Activated naive CD4-positive, alpha-beta T cell treated with Interleukin-2 at 50 U/mL for 16 hours (primary cell): ENCODE data around the gene SLC5A2.
"Not testable (repeated sequence)": the region's sequence is repeated elsewhere in the genome, so short reads cannot be mapped to it uniquely, and the experiment has no call there.

ENCODE experiments used
- DNase-seq: peaks from one replicate; pipeline ENCODE4 v3.0.0-alpha.2; 2020

SLC5A2 gene

DNA sequence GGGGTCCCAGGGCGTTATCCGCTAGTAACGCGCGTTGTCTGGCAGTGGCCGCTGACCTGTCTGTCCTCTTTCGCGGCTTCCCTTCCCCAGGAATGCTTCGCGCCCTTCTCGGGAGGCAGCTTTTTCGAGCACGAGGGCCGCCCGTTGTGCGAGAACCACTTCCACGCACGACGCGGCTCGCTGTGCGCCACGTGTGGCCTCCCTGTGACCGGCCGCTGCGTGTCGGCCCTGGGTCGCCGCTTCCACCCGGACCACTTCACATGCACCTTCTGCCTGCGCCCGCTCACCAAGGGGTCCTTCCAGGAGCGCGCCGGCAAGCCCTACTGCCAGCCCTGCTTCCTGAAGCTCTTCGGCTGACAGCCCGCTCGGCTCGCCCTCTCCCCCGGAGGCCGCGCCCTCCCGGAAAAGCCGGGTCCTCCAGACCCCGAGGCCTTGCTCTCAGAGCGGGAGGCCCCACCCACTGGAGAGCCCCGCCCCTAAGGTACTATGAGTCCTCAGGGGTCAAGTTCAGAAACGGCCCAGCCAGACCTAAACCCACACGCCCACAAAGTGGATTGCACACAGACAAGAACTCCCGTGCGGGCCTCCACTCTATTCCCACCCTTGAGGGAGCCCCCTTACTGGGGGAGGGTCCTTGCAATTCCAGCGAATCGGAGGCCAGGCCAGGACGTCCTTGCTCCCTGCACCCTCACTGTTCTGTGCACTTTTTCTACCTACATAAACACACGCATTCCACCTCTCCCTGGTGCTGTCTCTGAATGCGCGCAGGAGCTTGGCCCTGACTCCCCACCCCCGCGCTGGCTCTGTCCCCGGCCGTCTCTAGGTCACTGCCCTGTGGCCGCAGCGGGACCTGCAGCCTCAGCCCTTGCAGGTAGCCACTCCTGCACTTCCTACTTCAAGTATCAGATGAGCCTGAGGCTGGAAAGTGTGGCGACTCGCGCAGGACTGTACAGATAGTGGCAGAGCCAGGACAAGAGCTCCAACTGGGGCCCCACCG is 5.4 kb upstream of the SLC5A2 start:
- DNase-seq, result peak; percentile 37

DNA sequence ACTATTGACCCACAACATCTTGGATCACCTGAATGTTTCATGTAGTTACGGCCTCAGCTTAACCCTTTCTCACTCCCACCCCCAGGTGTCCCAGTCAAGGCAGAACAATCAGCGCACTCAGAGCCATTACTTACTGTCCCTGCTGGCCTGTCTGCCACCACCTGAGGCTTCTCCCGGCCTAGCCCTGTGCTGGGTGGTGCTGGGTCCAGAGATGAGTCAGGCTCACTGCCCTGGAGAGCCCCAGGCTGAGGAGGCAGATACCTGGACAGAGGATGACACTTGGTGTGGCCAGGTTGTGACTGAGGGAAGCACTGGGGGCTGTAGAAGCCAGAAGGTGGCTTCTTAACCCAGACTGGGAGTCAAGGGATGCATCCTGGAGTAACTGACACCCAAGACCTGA is 4.0 kb upstream of the SLC5A2 start:
- DNase-seq, result no peak

DNA sequence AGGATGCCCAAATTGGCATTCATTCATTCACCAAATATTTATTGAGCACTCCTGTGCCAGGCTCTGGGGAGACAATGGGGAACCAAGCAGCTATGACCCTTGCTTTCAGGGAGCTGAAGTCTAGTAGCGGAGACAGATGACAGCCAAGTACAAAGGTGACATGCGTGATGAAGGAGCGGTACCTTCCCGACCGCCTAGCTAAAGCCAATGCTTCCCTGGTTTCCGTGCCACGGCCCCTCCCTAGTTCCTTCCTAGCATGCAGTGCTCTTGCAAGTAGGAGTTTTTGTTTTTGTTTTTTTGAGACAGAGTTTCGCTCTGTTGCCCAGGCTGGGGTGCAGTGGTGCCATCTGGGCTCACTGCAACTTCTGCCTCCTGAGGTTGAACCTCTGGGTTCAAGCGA is 3.2 kb upstream of the SLC5A2 start:
- DNase-seq, result no peak

DNA sequence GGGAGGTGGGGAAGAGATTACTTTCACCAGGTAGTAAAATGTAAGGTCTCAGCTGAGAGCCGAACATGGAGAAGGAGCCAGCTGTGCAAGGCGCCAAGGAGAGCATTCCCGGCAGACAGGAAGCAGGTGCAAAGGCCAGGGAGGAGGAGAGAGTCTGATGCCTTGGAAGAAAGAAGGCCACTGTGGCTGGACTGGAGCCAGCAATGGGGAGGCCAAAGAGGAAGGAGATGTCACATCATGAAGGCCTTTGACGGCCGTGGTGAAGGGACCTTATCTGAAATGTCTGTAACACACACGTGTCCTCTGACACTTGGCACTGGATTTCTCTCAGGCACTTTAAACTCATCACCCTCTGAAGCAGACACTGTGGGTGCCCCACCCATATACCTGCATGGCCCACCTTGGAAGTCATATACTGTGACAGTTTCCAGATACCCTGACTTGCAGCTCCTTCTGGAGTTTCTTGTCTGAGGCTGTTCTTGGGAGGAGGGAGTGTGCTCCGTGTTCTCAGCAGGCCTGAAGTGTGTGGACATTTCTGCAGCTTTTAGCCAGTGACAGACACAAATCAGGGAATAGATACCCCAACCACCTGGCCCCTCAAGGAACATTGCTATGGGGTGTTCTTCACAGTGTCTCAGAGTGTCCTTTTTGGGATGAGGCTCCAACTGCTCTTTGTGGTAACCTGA is 1.9 kb upstream of the SLC5A2 start:
- DNase-seq, result no peak

DNA sequence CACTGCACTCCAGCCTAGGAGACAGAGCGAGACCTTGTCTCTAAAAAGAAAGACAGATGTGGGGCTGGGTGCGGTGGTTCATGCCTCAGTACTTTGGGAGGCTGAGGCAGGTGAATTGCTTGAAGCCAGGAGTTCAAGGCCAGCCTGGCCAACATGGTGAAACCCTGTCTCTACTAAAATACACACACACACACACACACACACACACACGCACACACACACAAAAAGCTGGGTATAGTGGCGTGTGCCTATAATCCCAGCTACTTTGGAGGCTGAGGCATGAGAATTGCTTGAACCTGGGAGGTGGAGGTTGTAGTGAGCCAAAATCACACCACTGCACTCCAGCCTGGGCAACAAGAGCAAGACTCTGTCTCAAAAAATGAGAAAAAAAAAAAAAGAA is 1.1 kb downstream of the SLC5A2 start:
- DNase-seq, result not testable (repeated sequence)

DNA sequence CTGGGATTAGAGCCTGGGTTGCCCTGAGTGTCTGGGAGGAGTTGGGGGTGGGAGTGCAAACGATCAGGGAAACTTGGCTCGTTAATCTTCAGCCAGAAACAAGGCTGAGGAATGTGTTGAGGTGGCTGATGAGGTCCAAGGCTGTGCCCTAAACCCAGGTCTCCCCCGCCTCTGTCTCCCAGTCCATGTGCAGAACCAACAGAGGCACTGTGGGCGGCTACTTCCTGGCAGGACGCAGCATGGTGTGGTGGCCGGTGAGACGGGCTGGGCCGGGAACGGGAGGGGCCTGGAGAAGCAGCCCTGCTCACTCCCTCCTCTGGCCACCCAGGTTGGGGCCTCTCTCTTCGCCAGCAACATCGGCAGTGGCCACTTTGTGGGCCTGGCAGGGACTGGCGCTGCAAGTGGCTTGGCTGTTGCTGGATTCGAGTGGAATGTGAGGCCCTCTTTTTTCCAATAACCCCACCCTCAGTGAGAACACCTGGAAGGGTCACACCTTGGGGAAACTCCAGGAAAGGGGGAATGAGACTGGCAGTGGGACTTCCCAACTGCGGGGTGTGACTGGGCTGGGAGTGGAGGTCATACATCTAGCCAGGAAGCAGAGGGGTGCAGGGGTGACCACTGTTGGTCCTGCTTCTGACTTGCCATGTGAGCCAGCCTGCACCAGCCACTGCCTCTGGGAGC is 1.7 kb downstream of the SLC5A2 start:
- DNase-seq, result no peak

DNA sequence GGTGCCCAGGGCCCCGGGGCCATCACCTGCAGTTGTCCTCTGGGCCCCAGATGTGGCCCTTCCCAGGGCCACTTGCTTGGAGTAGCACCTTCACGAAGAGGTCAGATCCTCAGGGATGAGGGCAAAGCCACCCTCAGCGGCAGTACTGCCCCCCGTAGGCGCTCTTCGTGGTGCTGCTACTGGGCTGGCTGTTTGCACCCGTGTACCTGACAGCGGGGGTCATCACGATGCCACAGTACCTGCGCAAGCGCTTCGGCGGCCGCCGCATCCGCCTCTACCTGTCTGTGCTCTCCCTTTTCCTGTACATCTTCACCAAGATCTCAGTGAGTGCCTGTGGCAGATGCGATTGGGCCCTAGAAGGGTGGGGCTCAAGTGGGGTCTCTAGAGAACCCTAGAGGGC is 2.6 kb downstream of the SLC5A2 start:
- no peak for DNase-seq

DNA sequence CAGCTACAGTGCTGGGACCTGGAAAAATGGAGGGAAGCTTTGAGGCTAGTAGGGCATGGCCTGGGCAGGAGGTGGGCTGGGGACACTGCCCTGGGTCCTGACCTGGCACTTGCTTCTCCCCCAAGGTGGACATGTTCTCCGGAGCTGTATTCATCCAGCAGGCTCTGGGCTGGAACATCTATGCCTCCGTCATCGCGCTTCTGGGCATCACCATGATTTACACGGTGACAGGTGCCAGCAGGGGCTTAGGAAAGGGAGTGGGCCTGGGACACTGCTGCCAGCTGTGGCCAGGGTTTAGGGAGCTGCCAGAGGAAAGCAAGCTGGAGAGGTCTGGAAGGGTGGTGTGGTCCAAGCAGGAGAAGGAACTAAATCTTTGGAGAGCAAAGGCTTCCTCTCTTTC is 3.1 kb downstream of the SLC5A2 start:
- DNase-seq, result no peak

DNA sequence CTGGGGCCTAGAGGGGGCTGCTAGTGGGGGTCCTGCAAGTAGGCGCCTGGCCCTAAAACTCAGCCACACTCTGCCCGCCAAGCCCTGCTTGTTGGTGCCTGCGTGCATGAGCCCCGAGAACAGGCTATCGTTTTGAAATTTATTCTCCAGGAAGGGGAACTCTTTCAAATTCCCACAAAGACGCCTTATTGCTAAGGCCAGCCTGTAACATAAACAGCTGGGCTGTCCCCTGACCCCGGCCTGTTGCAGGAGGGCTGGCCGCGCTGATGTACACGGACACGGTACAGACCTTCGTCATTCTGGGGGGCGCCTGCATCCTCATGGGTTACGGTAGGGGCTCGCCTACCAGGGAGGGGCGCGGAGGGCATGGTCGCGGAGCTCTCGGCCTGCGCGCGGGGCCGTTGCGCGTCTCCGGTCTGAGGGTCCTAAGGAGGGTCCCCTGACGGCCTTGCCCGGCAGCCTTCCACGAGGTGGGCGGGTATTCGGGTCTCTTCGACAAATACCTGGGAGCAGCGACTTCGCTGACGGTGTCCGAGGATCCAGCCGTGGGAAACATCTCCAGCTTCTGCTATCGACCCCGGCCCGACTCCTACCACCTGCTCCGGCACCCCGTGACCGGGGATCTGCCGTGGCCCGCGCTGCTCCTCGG is 4.3 kb downstream of the SLC5A2 start:
- no peak for DNase-seq

DNA sequence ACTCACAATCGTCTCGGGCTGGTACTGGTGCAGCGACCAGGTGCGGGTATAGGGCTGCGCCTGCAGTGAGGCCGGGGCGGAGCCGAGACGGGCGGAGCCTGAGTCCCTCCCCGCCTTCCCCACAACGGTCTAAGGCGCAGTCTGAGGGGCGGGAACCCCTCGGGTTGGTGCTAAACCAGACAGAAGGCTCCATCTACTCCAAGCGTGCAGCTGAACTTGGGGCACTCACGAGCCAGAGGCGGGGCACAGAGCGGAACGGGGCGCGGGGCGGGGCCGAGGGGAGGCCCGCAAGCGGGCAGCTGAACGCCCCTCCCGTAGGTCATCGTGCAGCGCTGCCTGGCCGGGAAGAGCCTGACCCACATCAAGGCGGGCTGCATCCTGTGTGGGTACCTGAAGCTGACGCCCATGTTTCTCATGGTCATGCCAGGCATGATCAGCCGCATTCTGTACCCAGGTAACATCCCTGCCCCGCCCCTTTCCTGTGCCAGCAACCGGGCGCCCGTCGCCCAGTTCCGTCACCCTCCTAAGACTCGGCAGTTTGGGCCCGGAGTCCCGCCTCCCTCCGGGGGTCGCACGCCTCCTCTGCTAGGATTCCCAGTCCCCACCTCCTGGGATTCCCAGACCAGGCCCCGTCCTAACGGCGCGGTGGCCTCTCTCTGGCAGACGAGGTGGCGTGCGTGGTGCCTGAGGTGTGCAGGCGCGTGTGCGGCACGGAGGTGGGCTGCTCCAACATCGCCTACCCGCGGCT is 5.0 kb downstream of the SLC5A2 start:
- DNase-seq, result peak; percentile 75

DNA sequence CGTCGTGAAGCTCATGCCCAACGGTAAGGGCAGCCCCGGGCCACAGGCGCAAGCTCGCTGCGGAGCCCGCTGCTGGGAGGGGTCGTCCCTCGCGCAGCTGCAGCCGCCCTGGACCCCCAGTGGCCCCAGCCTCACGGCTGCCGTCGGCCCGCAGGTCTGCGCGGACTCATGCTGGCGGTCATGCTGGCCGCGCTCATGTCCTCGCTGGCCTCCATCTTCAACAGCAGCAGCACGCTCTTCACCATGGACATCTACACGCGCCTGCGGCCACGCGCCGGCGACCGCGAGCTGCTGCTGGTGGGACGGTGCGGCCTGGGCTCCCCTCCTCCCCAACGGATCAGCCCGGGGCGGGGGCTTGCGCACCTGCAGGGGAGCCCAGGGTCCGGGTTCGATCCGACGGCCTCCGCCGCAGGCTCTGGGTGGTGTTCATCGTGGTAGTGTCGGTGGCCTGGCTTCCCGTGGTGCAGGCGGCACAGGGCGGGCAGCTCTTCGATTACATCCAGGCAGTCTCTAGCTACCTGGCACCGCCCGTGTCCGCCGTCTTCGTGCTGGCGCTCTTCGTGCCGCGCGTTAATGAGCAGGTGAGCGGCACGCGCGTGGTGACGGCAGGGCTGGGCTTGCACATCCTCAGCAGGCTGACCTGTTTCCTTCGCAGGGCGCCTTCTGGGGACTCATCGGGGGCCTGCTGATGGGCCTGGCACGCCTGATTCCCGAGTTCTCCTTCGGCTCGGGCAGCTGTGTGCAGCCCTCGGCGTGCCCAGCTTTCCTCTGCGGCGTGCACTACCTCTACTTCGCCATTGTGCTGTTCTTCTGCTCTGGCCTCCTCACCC is 5.8 kb downstream of the SLC5A2 start:
- DNase-seq, result no peak

DNA sequence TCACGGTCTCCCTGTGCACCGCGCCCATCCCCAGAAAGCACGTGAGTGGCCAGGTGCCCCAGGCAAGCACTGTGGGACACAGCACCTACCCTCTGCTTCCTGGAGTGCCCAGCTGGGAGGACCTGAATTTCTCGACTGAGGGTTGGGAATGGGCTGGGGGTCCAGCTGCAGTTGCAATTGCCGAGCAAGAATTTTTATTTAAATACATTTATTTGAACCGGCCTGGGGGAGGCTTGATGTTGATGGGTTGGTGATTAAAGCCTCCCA is 6.3 kb downstream of the SLC5A2 start:
- no peak for DNase-seq

DNA sequence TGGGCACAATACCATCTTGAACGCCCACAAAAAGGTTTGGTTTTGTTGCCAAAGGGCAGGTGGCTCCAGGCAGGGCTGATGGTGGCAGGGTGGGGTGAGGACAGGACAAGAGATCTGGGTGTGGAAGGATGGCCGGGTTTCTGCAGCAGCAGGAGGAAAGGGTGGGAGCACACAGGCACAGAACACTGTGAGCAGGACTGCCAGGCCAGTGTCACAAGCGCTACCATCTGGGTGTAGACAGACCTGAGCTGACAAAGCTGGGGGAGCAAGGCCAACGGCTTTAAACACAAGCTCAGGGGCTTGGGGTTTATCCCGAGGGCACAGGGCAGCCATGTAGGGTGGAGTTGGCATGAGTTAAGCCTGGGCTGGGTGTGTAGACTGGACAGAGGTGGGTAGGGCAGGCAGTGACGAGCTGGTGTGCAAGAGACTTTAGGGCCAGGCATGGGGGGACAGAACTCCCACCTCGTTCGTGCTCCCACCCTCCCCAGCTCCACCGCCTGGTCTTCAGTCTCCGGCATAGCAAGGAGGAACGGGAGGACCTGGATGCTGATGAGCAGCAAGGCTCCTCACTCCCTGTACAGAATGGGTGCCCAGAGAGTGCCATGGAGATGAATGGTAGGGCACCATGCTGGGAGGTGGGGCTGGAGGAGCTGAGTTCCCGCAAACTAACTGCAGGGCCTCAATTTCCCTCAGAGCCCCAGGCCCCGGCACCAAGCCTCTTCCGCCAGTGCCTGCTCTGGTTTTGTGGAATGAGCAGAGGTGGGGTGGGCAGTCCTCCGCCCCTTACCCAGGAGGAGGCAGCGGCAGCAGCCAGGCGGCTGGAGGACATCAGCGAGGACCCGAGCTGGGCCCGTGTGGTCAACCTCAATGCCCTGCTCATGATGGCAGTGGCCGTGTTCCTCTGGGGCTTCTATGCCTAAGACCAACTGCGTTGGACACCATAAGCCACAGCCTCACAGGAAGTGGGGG is 7.0 kb downstream of the SLC5A2 start:
- DNase-seq, result no peak

DNA sequence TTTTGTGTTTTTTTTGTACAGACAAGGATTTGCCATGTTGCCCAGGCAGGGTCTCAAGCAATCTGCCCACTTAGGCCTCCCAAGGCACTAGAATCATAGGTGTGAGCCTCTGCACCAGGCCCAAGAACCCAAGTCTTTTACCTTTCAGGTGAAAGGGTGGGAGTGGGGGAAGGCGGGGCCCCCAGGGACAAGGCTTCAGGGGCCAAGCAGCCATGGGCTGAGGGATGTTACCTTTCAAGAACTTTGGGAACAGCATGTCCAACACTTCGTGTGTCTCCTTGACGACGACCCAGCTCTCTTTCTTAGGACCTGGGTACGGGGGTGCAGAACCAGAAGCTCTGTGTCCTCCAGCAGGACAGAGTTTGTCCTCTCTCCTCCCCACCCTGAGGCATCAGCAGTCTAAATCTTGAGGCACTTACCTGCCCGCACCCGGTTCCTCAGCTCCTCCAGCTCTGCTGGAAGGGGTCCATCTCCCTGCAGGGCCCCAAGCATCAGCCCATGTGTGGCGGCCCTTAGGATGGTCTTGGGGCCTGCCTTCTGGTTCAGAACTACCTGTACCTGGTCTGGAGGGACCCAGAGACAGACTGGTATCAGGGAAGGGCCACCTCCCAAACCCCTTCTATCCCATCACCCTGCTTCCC is 9.0 kb downstream of the SLC5A2 start:
- no peak for DNase-seq

DNA sequence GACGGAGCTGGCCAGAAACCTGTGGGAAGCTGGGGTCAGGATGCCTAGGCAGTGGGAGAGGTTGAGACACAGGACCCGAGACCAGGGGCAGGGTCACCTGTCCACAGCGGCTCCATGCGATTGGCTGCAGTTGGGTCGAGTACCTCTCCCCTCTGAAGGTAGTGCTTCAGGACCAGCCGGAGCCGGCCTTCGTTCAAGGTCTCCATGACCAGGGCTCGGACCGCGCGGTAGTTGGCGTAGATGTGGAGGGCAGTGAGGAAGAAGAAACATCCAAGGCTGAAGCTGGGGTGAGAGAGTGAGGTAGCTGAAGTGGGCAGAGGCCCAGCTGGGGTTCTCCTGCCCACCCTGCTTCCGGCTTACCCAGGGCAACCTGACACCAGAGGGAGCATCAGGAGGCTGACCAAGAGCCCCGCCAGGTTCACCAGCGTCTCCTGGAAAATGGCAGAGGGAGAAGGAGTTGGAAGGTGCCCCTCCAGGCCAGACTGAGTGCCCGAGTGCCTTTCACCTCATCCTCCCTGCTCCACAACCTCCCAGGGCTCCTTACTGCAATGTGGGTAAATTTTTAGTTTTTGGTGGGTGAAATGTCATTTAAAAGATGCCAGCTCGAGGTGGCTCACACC is 10.7 kb downstream of the SLC5A2 start:
- DNase-seq, result no peak

DNA sequence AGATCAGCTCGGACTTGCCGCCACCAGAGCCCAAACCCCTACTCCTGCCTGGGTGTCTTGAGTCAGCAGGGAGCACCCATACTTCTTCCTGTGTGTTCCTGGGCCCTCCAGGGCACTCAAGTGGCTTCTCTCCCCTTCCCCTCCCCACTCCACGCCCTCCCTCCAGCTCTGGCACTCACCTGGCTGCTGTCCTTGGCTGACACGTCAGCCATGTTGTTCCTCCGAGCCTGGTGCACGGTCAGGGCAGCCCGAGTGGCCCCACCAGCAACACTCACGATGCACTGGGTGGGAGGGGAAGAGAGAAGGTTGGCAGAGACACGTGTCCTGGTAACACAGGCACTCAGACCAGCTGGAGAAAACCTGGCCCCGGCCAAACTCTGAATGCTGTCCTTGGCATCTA is 13.7 kb downstream of the SLC5A2 start:
- no peak for DNase-seq

DNA sequence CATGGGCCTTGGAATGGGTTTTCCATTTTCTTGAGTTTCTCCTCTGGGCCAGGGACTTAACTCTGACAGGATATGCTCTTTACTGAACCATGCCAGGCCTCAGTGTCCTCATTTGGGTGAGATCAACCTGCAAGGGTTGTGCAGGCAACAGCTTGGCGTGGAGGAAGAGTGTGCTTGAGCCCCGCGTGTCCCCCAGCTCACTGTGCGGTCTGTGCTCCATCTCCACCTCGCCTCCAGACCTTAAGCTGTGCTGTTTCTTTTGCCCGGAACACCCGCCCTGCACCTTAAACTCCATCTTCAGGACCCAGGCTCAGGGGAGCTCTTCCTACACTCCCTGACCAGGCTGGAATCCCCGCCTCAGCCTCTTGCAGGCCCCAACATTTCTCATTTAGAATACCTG is 15.6 kb downstream of the SLC5A2 start:
- DNase-seq, result no peak

DNA sequence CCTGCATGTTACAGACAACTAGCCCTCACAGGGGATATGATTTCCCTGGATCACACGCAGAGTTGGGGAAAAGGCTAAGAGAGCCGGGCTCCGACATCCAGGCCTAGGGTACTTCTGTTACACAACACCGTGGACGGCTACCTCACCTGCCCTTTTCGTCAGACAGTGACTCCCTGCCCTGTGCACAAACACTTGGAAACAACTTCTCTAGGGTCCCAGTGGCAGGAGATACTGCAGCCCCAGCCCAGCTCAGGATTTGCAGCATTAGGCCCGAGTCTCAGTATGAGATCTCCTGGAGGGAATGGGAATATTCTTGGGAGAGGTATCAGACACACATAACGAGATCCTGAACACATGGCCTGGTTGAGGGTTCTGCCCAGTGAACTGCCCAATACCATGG is 17.0 kb downstream of the SLC5A2 start:
- no peak for DNase-seq

DNA sequence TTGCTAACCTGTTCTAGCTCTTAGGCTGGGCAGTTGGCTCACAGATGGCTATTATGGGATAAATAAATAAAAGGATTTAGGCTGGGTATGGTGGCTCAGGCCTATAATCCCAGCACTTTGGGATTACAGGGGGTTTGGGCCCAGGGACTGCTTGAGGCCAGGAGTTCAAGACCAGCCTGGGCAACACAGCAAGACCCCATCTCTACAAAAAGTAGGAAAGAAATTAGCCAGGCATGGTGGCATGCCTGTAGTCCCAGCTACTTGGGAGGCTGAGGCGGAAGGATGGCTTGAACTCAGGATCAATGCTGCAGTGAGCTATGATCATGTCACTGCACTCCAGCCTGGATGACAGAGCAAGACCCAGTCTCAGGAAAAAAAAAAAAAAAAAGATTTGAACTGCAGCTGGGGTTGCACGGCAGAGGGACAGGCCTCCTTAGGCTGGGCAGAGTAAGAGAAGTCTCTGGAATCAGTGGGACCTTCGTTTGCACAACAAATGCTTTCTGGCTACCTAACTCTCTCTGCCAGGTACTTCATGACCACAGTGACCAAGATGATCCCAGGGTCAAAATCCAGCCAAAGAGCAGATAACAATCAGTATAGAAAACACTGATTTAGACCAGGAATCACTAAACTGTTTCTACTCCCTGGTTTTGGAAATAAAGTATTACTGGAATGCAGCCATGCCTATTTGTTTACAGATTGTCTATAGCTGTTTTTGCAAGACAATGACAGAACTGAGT is 18.5 kb downstream of the SLC5A2 start:
- DNase-seq, result no peak
